CD4-positive, alpha-beta memory T cell (primary cell): ENCODE data around the gene TDRD15. TPM values are rescaled to one million over a fixed set of nuclear protein-coding genes. Genes with fewer than 3 reads are reported as not detected.

Experiments used
- polyA plus RNA-seq, 2 donors: library from polyadenylated mRNA; unstranded; fragments of 300-500 nt; fragmentation: Illumina TruSeq; gene quantifications; one replicate each; pipeline ENCODE4 v1.2.3, GENCODE V29; 2021
- total RNA-seq, 2 experiments: library from RNA; stranded (reverse); gene quantifications; one replicate each; pipeline ENCODE4 v1.2.3, GENCODE V29; 2021

Gene TDRD15
- total and polyA plus RNA-seq, 4 experiments from 2014 or later, result 0.03 to 0.06 (median 0.06) TPM; not detected in 1

Other genes starting within 250 kb of the TDRD15 start
- gene APOB, start 79.9 kb upstream of the TDRD15 start, total RNA-seq, result not detected
- not detected for gene APOB, start 79.9 kb upstream of the TDRD15 start, polyA plus RNA-seq